Smooth muscle cell (in vitro differentiated cells): Measurements from ENCODE around the gene INAFM1. TPM values are rescaled to one million over a fixed set of nuclear protein-coding genes. Genes with fewer than 3 reads are reported as not detected.
A peak's percentile ranks its signal among the peaks of the same experiment; 100 is the strongest.

Experiments
- DNase-seq: peaks from one replicate; lab custom pipeline; 2025; ENCODE audit not compliant: unreplicated experiment; lab: John Stamatoyannopoulos, UW
- H2AFZ ChIP-seq: fragments of 200-600 bp; sonication (generic); 2 replicates; pipeline ENCODE4 v1.6.0; 2016; ENCODE audit warnings: antibody characterized with exemption, low read depth, mild to moderate bottlenecking
- H3F3A ChIP-seq: fragments of 200-600 bp; sonication (generic); 2 replicates; pipeline ENCODE4 v1.6.0; 2017; ENCODE audit warnings: antibody characterized with exemption, low read depth
- H3K27ac ChIP-seq: fragments of 200-600 bp; sonication (generic); 2 replicates; pipeline ENCODE4 v1.5.1; 2016; ENCODE audit warnings: low read depth, mild to moderate bottlenecking
- H3K27me3 ChIP-seq: fragments of 200-600 bp; sonication (generic); 2 replicates; pipeline ENCODE4 v1.6.1; 2016; ENCODE audit warnings: low read depth, mild to moderate bottlenecking
- H3K36me3 ChIP-seq: fragments of 200-600 bp; sonication (generic); 2 replicates; pipeline ENCODE4 v1.5.1; 2016; ENCODE audit warnings: low read depth
- H3K4me1 ChIP-seq: fragments of 200-600 bp; sonication (generic); 2 replicates; pipeline ENCODE4 v1.5.1; 2016; ENCODE audit warnings: low read depth
- H3K4me2 ChIP-seq: fragments of 200-600 bp; sonication (generic); 2 replicates; pipeline ENCODE4 v1.6.0; 2016; ENCODE audit warnings: mild to moderate bottlenecking
- H3K4me3 ChIP-seq: fragments of 200-600 bp; sonication (generic); 2 replicates; pipeline ENCODE4 v1.5.1; 2016; ENCODE audit warnings: mild to moderate bottlenecking
- H3K79me2 ChIP-seq: fragments of 200-600 bp; sonication (generic); 2 replicates; pipeline ENCODE4 v1.6.0; 2016; ENCODE audit warnings: low read depth, mild to moderate bottlenecking
- H3K9ac ChIP-seq: fragments of 200-600 bp; sonication (generic); 2 replicates; pipeline ENCODE4 v1.6.0; 2016; ENCODE audit warnings: low read depth
- H3K9me3 ChIP-seq: fragments of 200-600 bp; sonication (generic); replicated peaks from 2 replicates; pipeline ENCODE4 v1.5.1; 2016; ENCODE audit warnings: low read depth
- H4K20me1 ChIP-seq: fragments of 200-600 bp; sonication (generic); 2 replicates; pipeline ENCODE4 v1.6.0; 2016; ENCODE audit warnings: low read depth
- CTCF ChIP-seq: fragments of 200-600 bp; sonication (generic); IDR thresholded peaks from 2 replicates; pipeline ENCODE4 v1.5.1; 2017; ENCODE audit warnings: borderline replicate concordance, mild to moderate bottlenecking, antibody characterized with exemption; ENCODE audit not compliant: insufficient read depth, poor library complexity, severe bottlenecking
- WGBS: methylation state at CpG from one replicate; pipeline ENCODE4 v1.1.7; 2016; ENCODE audit warnings: low lambda C conversion rate; 5-methylcytosine and 5-hydroxymethylcytosine counted together
- polyA plus RNA-seq: library from polyadenylated mRNA; unstranded; fragments of >200 nt; fragmentation: Nextera tagmentation; extraction: Ambion mirVana; gene quantifications from 2 replicates; pipeline ENCODE4 v1.2.1, GENCODE V29; 2016
- total RNA-seq: library from RNA; depleted of rRNA; stranded (reverse); fragments of >200 nt; gene quantifications from 2 replicates; pipeline ENCODE4 v1.2.3, GENCODE V29; 2014

INAFM1 gene
- total and polyA plus RNA-seq, 2 experiments from 2014 or later: 7.2 to 29.7 TPM

GRCh38 chr19:47227352-47228167 is 47.1 kb upstream of the INAFM1 start:
- peaks cover 25% of the 10 kb centered on the region for H3K4me1 ChIP-seq
- H3K4me3 ChIP-seq: peak overlapping the region; percentile 96
- no peaks in the 10 kb centered on the region for H3K9me3 ChIP-seq
- WGBS: under 1% methylated on average over 16 of the region's 27 CpGs
- no peak for TF ChIP-seq CTCF
- peak overlapping the region; percentile 89 for H3K27ac ChIP-seq
- H4K20me1 ChIP-seq: peaks cover 38% of the 10 kb centered on the region
- H3F3A ChIP-seq: peaks cover 52% of the 10 kb centered on the region
- DNase-seq: peak; percentile 72
- peaks cover 22% of the 10 kb centered on the region for H3K79me2 ChIP-seq
- H3K4me2 ChIP-seq: peak overlapping the region; percentile 98
- no peaks in the 10 kb centered on the region for H3K27me3 ChIP-seq
- no peaks in the 10 kb centered on the region for H3K36me3 ChIP-seq
- H2AFZ ChIP-seq: no peak overlapping the region
- peak overlapping the region; percentile 74 for H3K9ac ChIP-seq

GRCh38 chr19:47228168-47228936 is 46.3 kb upstream of the INAFM1 start:
- Histone ChIP-seq H3K27me3 (no peaks in the 10 kb centered on the region), H3K36me3 (no peaks in the 10 kb centered on the region), H3K9ac (peak overlapping the region; percentile 73), H3K79me2 (peaks cover 22% of the 10 kb centered on the region), H4K20me1 (peaks cover 34% of the 10 kb centered on the region), H3K27ac (peak overlapping the region; percentile 89), H3K4me3 (peak overlapping the region; percentile 96), H3F3A (peaks cover 54% of the 10 kb centered on the region), H3K4me1 (peaks cover 25% of the 10 kb centered on the region), H3K9me3 (no peaks in the 10 kb centered on the region), H2AFZ (no peak overlapping the region), H3K4me2 (peak overlapping the region; percentile 98)
- 2% methylated on average over 32 of the region's 50 CpGs for WGBS
- DNase-seq: peak; percentile 67
- no peak for TF ChIP-seq CTCF

- H3K79me2 ChIP-seq: peaks cover 16% of the 10 kb centered on the region
- no peak for DNase-seq
- H4K20me1 ChIP-seq: peaks cover 28% of the 10 kb centered on the region
- H3K27ac ChIP-seq: peak overlapping the region; percentile 89
- WGBS: 12% methylated on average over 10 of the region's 10 CpGs
- H3K4me1 ChIP-seq: peaks cover 25% of the 10 kb centered on the region
- H3K9me3 ChIP-seq: no peaks in the 10 kb centered on the region
- H3K4me2 ChIP-seq: peak overlapping the region; percentile 98
- TF ChIP-seq CTCF: no peak
- H3K4me3 ChIP-seq: peak overlapping the region; percentile 96
- H3F3A ChIP-seq: peaks cover 54% of the 10 kb centered on the region
- no peaks in the 10 kb centered on the region for H3K27me3 ChIP-seq
- H3K36me3 ChIP-seq: no peaks in the 10 kb centered on the region
- no peak overlapping the region for H2AFZ ChIP-seq
- H3K9ac ChIP-seq: peak overlapping the region; percentile 73
These were observed 45.6 kb upstream of the INAFM1 start for GRCh38 chr19:47228937-47229675.
